ENCODE results near the gene SEC14L2.

The SEC14L2 gene

GRCh38 chr22:30411780-30412179 lies 15.0 kb downstream of the SEC14L2 start:
- Histone ChIP-seq H3K27me3 (replicated peaks) (no peaks in the 10 kb centered on the region), H3K27ac (no peak overlapping the region), H3K36me3 (replicated peaks) (peaks cover 88% of the 10 kb centered on the region), H3K4me3 (ENCODE audit: low read depth, low read length) (no peak overlapping the region)
- in situ Hi-C loops (cut with HindIII; ENCODE audit: low pct_ligation_motif_present, low sequenced_read_pairs), result no loop called here
- DNase-seq, result no peak
- no peak for TF ChIP-seq CTCF (IDR thresholded peaks at IDR 0.05; ENCODE audit: low read depth, low read length, missing control alignments)

DNA sequence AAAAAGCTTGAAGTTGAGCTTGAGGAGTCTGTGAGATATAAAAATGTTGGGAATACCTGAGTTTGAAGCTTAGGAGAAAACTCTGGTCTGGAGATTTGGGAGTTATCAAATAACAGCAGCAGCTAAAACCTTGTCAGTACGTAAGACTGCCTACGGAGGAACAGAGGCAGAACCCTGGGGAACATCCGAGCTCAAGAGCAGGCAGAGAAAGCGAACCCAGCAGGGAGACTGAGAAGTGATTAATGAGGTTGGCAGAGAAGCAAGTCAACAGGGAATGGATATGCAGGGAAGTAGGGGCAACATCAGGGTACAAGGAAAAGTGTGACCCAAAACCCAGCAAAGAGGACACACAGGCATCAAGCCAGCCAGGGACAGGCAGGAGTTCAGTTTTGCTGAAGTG lies 16.2 kb downstream of the SEC14L2 start:
- Histone ChIP-seq H3K27me3 (replicated peaks) (no peaks in the 10 kb centered on the region), H3K36me3 (replicated peaks) (peaks cover 83% of the 10 kb centered on the region), H3K4me3 (ENCODE audit: low read depth, low read length) (no peak overlapping the region), H3K27ac (no peak overlapping the region)
- in situ Hi-C loops (cut with HindIII; ENCODE audit: low pct_ligation_motif_present, low sequenced_read_pairs), result no loop called here
- TF ChIP-seq CTCF (IDR thresholded peaks at IDR 0.05; ENCODE audit: low read depth, low read length, missing control alignments), result no peak
- no peak for DNase-seq

GRCh38 chr22:30413745-30414524 lies 17.1 kb downstream of the SEC14L2 start:
- Histone ChIP-seq H3K36me3 (replicated peaks) (peaks cover 87% of the 10 kb centered on the region), H3K27me3 (replicated peaks) (no peaks in the 10 kb centered on the region), H3K27ac (no peak overlapping the region), H3K4me3 (ENCODE audit: low read depth, low read length) (no peak overlapping the region)
- no peak for TF ChIP-seq CTCF (IDR thresholded peaks at IDR 0.05; ENCODE audit: low read depth, low read length, missing control alignments)
- in situ Hi-C loops (cut with HindIII; ENCODE audit: low pct_ligation_motif_present, low sequenced_read_pairs), result no loop called here
- no peak for DNase-seq

- no peak for TF ChIP-seq CTCF (IDR thresholded peaks at IDR 0.05; ENCODE audit: low read depth, low read length, missing control alignments)
- in situ Hi-C loops (cut with HindIII; ENCODE audit: low pct_ligation_motif_present, low sequenced_read_pairs), result no loop called here
- DNase-seq, result no peak
- no peak overlapping the region for H3K27ac ChIP-seq
- no peak overlapping the region for H3K4me3 ChIP-seq (ENCODE audit: low read depth, low read length)
- peaks cover 85% of the 10 kb centered on the region for H3K36me3 ChIP-seq (replicated peaks)
- no peaks in the 10 kb centered on the region for H3K27me3 ChIP-seq (replicated peaks)
Observed at GRCh38 chr22:30414525-30415047, 17.8 kb downstream of the SEC14L2 start.

- Histone ChIP-seq H3K4me3 (ENCODE audit: low read depth, low read length) (no peak overlapping the region), H3K36me3 (replicated peaks) (peaks cover 75% of the 10 kb centered on the region), H3K27ac (peak overlapping the region; percentile 11), H3K27me3 (replicated peaks) (no peaks in the 10 kb centered on the region)
- TF ChIP-seq CTCF (IDR thresholded peaks at IDR 0.05; ENCODE audit: low read depth, low read length, missing control alignments), result no peak
- in situ Hi-C loops (cut with HindIII; ENCODE audit: low pct_ligation_motif_present, low sequenced_read_pairs), result no loop called here
- DNase-seq, result peak; percentile 25
Observed at GRCh38 chr22:30416403-30416802, 19.6 kb downstream of the SEC14L2 start.
